22Rv1 (cell line): ENCODE measurements around the gene C16orf78.

Source experiments
- CTCF ChIP-seq: fragments of 450-650 bp; IDR thresholded peaks from 2 replicates; pipeline ENCODE4 v1.5.1; 2017; ENCODE audit warnings: mild to moderate bottlenecking
- ZFX ChIP-seq: fragments of 450-650 bp; IDR thresholded peaks from 2 replicates; pipeline ENCODE4 v1.6.1; 2017; ENCODE audit warnings: antibody characterized with exemption, borderline replicate concordance

GRCh38 chr16:49332589-49333258 lies 40.9 kb upstream of the C16orf78 start:
- TF ChIP-seq CTCF: no peak
- no peak for TF ChIP-seq ZFX
